ENCODE measurements around the gene ZBTB42. TPM values are rescaled to one million over a fixed set of nuclear protein-coding genes. Genes with fewer than 3 reads are reported as not detected.
"Not testable (repeated sequence)": the region's sequence is repeated elsewhere in the genome, so short reads cannot be mapped to it uniquely, and the experiment has no call there.

Gene ZBTB42
- total RNA-seq, 1 donor from 2014 or later, result 2.2 TPM

- Mint-ChIP-seq H3K4me1 (peaks cover 18% of the 10 kb centered on the region), H3K27ac (ENCODE audit: unreplicated experiment) (no peak overlapping the region), H3K27me3 (ENCODE audit: low read depth) (peaks cover 4% of the 10 kb centered on the region), H3K4me3 (no peak overlapping the region), H3K9me3 (peaks cover 5% of the 10 kb centered on the region), H3K36me3 (ENCODE audit: low read depth) (peaks cover 5% of the 10 kb centered on the region)
- no peak for DNase-seq (ENCODE audit: low read depth, low spot score)
- TF ChIP-seq, protein P1, sequence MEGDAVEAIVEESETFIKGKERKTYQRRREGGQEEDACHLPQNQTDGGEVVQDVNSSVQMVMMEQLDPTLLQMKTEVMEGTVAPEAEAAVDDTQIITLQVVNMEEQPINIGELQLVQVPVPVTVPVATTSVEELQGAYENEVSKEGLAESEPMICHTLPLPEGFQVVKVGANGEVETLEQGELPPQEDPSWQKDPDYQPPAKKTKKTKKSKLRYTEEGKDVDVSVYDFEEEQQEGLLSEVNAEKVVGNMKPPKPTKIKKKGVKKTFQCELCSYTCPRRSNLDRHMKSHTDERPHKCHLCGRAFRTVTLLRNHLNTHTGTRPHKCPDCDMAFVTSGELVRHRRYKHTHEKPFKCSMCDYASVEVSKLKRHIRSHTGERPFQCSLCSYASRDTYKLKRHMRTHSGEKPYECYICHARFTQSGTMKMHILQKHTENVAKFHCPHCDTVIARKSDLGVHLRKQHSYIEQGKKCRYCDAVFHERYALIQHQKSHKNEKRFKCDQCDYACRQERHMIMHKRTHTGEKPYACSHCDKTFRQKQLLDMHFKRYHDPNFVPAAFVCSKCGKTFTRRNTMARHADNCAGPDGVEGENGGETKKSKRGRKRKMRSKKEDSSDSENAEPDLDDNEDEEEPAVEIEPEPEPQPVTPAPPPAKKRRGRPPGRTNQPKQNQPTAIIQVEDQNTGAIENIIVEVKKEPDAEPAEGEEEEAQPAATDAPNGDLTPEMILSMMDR (conservative IDR thresholded peaks at IDR 0.05), result no peak
These were observed 9.4 kb downstream of the ZBTB42 start for GRCh38 chr14:104810316-104810715.

DNA sequence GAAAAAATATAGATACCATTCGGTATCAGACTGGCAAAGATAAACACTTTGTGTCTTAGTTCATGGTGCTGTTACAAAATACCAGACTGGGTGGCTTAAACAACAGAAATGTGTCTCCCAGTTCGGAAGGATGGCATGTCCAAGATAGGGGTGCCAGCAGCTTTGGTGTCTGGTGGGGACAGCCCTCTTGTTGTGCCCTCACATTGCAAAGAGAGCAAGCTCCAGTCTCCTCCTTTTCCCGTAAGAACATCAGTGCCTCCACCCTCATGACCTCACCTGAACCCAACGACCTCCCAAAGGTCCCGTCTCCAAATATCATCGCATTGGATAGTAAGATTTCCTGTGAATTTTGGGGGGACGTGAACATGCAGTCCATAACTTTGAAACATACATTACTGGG lies 12.4 kb downstream of the ZBTB42 start:
- H3K27ac Mint-ChIP-seq (ENCODE audit: unreplicated experiment), result no peak overlapping the region
- TF ChIP-seq, protein P1 (conservative IDR thresholded peaks at IDR 0.05), result no peak
- no peaks in the 10 kb centered on the region for H3K27me3 Mint-ChIP-seq (ENCODE audit: low read depth)
- H3K9me3 Mint-ChIP-seq, result no peaks in the 10 kb centered on the region
- DNase-seq (ENCODE audit: low read depth, low spot score), result no peak
- peaks cover 21% of the 10 kb centered on the region for H3K4me1 Mint-ChIP-seq
- peak overlapping the region; percentile 85 for H3K4me3 Mint-ChIP-seq
- H3K36me3 Mint-ChIP-seq (ENCODE audit: low read depth), result peaks cover 3% of the 10 kb centered on the region

DNA sequence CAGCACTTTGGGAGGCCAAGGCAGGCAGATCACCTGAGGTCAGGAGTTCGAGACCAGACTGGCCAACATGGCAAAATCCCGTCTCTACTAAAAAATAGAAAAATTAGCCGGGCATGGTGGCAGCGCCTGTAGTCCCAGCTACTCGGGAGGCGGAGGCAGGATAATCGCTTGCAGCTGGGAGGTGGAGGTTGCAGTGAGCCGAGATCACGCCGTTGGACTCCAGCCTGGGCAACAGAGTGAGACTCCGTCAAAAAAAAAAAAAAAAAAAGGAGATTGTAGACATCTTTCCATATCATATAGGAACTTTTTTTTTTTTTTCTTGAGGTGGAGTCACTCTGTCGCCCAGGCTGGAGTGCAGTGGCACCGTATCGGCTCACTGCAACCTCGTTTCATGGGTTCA lies 13.8 kb downstream of the ZBTB42 start:
- H3K4me3 Mint-ChIP-seq, result peak overlapping the region; percentile 91
- not testable (repeated sequence) for H3K27ac Mint-ChIP-seq (ENCODE audit: unreplicated experiment); H3K36me3 Mint-ChIP-seq (ENCODE audit: low read depth); H3K27me3 Mint-ChIP-seq (ENCODE audit: low read depth); DNase-seq (ENCODE audit: low read depth, low spot score); H3K9me3 Mint-ChIP-seq
- H3K4me1 Mint-ChIP-seq, result peaks cover 21% of the 10 kb centered on the region

GRCh38 chr14:104816616-104816884 lies 15.6 kb downstream of the ZBTB42 start:
- no peak for DNase-seq (ENCODE audit: low read depth, low spot score)
- H3K4me1 Mint-ChIP-seq, result peaks cover 29% of the 10 kb centered on the region
- TF ChIP-seq, protein P1 (conservative IDR thresholded peaks at IDR 0.05), result no peak
- H3K27me3 Mint-ChIP-seq (ENCODE audit: low read depth), result peaks cover 2% of the 10 kb centered on the region
- no peaks in the 10 kb centered on the region for H3K9me3 Mint-ChIP-seq
- peak overlapping the region; percentile 96 for H3K27ac Mint-ChIP-seq (ENCODE audit: unreplicated experiment)
- H3K4me3 Mint-ChIP-seq, result peak overlapping the region; percentile 91
- peaks cover 3% of the 10 kb centered on the region for H3K36me3 Mint-ChIP-seq (ENCODE audit: low read depth)

DNA sequence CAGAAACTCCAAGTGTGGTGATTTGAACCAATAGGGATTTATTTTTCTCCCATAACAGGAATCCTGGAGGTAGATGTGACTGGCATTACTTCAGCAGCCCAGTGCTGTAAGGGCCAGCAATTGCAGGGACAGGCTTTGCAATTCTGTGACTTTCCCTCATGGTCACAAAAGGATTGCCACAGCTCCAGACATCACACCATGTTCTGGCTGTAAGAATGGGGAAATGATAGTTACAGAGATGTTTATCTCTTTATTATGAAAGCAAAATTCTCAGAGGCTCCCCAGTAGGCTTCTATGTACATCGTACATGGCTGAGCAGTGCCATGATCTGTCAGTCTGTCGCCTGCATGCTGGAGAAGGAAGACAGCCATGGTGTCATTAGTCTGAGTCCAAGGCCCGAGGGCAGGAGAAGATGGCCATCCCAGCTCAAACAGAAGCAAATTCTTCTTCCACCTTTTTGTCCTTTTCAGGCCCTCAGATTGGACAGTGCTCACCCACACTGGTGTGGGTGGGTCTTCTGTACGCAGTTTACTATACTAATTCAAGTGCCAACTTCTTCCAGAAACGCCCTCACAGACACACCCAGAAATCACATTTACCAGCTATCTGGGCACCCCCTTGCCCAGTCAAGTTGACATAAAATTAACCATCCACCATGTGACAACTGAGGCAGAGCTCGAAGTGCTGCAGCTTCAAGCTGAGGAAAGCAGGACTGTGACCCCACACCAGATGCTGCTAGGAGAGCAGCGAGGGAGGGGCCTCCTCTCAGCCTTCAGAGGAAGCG lies 17.2 kb downstream of the ZBTB42 start:
- peaks cover 3% of the 10 kb centered on the region for H3K36me3 Mint-ChIP-seq (ENCODE audit: low read depth)
- peaks cover 29% of the 10 kb centered on the region for H3K4me1 Mint-ChIP-seq
- H3K27ac Mint-ChIP-seq (ENCODE audit: unreplicated experiment), result no peak overlapping the region
- peak overlapping the region; percentile 59 for H3K4me3 Mint-ChIP-seq
- TF ChIP-seq, protein P1 (conservative IDR thresholded peaks at IDR 0.05), result no peak
- no peak for DNase-seq (ENCODE audit: low read depth, low spot score)
- peaks cover 2% of the 10 kb centered on the region for H3K27me3 Mint-ChIP-seq (ENCODE audit: low read depth)
- H3K9me3 Mint-ChIP-seq, result no peaks in the 10 kb centered on the region

DNA sequence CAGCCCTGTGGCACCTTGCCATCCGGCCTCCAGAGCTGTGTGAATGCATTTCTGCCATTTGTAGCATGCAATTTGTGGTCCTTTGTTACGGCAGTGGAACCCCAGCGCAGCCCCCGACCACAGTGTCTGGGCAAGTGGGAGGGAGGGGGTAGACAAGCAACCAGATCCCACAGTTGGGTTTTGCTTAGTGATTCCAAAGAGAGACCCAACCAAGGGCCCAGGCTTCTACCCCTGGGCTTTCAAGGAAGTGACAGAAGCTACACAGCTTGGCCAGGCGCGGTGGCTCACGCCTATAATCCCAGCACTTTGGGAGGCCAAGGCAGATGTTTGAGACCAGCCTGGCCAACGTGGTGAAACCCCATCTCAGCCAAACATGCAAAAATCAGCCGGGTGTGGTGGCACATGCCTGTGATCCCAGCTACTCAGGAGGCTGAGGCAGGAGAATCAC lies 17.8 kb downstream of the ZBTB42 start:
- H3K4me3 Mint-ChIP-seq, result peak overlapping the region; percentile 59

More for the DNA sequence above, 17.8 kb downstream of the ZBTB42 start:
- no peak for DNase-seq (ENCODE audit: low read depth, low spot score)
- no peak overlapping the region for H3K27ac Mint-ChIP-seq (ENCODE audit: unreplicated experiment)
- peaks cover 3% of the 10 kb centered on the region for H3K36me3 Mint-ChIP-seq (ENCODE audit: low read depth)
- peaks cover 4% of the 10 kb centered on the region for H3K27me3 Mint-ChIP-seq (ENCODE audit: low read depth)
- H3K9me3 Mint-ChIP-seq, result no peaks in the 10 kb centered on the region
- peaks cover 24% of the 10 kb centered on the region for H3K4me1 Mint-ChIP-seq
- TF ChIP-seq, protein P1 (conservative IDR thresholded peaks at IDR 0.05), result no peak
